Jurkat, Clone E6-1 (cell line): ENCODE results near the gene CDC25A. TPM values are rescaled to one million over a fixed set of nuclear protein-coding genes. Genes with fewer than 3 reads are reported as not detected.
"Not testable (repeated sequence)": the region's sequence is repeated elsewhere in the genome, so short reads cannot be mapped to it uniquely, and the experiment has no call there.

Experiments
- DNase-seq: peaks from one replicate; pipeline ENCODE4 v3.0.0-alpha.2; 2011; ENCODE audit warnings: low read depth, low spot score
- H3K4me3 ChIP-seq: 2 replicates; pipeline ENCODE4 v1.5.1; 2011; ENCODE audit warnings: mild to moderate bottlenecking, low read length, control low read depth, moderate library complexity
- polyA plus RNA-seq: library from polyadenylated mRNA; unstranded; fragments of >200 nt; gene quantifications from one replicate; pipeline ENCODE4 v1.2.1, GENCODE V29; 2012; ENCODE audit warnings: missing spikeins; ENCODE audit not compliant: insufficient read length, insufficient read depth

Gene CDC25A
- polyA plus RNA-seq, result 25.8 TPM

DNA sequence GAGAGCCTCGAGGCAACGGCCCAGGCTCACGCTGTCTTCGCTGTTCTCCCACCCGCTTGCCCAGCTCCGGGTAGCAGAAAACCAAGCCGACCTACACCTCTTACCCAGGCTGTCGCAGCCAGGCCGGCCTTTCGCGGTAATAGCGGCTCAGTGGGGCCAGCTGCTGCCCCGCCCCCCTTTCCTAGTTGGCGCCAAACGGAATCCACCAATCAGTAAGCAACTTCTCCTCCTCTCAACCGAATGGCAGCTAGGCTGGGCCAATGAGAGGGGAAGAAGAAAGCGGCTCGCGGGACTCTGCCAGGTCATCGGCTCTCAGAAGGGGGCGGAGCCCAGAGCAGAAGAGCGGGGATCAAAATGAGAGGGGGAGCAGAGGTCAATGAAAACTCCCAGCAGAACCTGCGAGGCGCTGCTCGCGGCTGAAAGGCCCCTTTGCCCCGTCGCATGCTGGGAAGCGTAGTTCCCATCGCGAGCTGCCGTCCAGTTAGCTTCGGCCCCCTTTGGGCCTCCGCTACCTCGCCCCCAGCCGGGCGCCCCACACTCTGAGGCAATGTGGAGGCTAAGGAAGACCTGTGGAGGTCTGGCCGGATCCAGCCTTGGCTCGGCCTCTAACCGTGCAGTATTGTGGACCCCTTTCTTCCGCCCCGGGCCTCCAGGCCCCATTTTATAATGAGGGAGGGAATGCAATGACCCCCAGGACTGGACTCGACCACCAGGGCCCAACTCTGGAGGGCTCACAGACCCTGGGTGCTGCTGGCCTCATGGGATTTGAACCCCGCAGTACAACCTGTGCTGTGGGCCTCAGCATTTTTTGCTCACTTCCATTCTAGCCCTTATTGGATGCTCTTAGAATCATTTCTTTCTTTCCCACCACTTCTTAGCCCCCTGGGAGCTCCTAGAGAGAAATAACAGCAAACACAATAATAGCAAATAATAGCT is at the start of gene CDC25A:
Gene CDC25A (minus strand): TSS at position 152 of the 936 bp plus-strand sequence. CDS start 470 bp downstream, outside the sequence.
- H3K4me3 ChIP-seq, result peak within 1 kb of the TSS; percentile 90
- peak; percentile 98 for DNase-seq

DNA sequence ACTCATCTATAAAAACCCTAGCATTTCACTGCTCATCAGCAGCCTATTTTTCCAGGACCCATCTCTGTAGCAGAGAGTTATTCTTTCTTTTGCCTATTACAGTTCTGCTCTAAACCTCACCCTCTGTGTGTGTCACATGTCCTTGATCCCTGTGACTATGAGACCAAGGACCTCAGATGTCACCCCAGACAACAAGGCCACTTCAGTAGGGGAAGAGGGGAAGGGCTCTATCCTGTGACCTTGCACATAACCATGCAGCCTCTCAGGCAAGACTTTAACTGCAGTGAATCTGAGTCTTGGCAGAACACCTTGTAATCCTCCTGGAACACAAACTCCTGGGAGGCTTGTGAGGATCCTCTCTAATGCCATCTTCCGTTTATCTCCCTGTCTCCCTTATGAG is 48.3 kb upstream of the CDC25A start:
- no peak overlapping the region for H3K4me3 ChIP-seq
- no peak for DNase-seq

DNA sequence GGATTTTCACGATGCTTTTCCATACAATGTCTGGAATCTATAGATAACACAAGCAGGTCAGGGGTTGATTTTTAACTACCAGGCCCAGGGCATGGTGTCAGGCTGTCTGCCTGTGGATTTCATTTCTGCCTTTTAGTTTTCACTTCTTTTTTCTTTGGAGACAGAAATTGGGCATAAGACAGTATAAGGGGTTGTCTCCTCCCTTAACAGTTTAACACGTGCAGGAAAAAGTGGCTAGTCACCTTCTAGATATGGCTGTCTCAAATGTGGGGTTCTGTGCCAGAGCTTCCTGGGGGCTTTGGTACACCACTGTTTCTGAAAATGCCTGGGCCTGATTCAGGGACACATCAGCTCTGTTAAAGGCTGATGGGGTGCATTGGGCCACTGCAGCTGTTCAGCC is 45.3 kb upstream of the CDC25A start:
- DNase-seq, result no peak
- H3K4me3 ChIP-seq, result no peak overlapping the region

DNA sequence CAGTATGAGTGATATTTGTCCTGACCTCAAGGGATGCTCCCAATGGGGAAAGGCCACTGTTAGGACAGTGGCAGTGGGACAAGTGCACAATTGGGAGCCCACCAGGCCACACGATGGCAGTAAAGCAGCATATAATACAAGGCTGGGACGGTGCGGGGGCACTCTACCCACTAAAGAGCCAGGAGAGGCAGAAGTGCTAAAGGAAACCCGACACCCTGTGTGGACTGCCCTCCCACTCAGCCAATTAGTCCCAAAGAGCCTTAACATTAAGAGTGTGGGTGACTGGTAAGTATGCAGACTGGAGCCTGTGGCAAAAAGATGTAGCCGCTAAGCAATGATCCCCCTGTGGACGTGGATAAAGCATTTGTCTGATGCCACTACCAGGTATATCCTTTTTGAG is 44.5 kb upstream of the CDC25A start:
- peak; percentile 51 for DNase-seq
- H3K4me3 ChIP-seq, result peak overlapping the region; percentile 30

DNA sequence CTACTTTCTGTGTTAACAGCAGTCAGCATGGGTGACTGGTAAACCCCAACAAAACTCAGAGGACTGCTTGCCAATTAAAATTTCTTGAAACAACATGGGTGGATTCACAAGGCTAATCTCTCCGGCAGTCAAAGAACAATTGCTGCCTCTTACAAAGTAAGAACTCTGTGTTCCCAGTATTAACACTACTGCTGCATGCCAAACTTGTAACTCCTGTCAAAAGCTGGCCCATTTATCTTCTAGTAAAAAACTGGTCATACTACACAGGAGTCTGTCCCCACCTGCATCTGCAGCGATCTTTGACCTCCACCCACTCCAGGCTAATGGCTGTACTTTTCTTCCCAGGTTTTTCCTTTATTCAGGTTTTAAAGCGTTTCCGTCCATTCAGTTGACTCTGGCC is 44.0 kb upstream of the CDC25A start:
- DNase-seq, result no peak
- H3K4me3 ChIP-seq, result no peak overlapping the region

DNA sequence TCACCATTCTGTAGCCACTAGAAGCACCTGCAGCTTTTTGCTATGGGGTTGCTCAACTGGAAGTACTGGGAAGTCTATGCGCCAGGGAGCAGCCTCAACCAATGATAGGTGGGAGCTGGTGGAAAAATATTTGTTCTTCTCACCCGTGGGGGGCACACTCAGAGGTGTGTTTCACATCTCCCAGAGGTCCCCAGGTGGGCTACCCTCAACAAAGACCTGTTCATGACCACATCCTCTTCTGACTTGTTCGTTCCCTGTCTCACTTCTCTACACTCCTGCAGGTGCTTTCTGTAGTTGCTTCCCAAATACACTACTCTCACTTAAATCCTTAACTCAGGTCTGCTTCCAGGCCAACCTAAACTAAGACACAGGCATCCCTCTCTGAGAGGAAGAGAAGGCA is 38.7 kb upstream of the CDC25A start:
- no peak overlapping the region for H3K4me3 ChIP-seq
- peak; percentile 49 for DNase-seq

DNA sequence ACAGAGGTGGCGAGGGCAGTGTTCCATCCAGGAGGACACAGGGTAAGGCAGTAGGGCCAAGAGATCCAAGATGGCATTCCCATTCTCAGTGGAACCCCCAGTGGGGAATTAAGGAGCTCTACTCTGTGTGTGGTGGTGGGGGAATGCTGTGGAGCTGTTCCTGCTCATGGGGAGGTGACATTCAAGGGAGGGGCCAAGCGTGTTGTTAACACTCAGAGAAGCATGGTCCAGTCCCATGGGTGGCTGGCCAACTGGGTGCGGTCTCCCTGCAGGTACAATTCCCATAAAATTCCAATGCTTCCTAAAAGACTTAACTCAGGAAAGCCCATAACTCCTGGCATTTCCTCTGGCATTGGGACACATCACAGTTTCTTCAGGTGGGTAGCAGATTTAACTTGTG is 37.4 kb upstream of the CDC25A start:
- DNase-seq, result no peak
- H3K4me3 ChIP-seq, result no peak overlapping the region

DNA sequence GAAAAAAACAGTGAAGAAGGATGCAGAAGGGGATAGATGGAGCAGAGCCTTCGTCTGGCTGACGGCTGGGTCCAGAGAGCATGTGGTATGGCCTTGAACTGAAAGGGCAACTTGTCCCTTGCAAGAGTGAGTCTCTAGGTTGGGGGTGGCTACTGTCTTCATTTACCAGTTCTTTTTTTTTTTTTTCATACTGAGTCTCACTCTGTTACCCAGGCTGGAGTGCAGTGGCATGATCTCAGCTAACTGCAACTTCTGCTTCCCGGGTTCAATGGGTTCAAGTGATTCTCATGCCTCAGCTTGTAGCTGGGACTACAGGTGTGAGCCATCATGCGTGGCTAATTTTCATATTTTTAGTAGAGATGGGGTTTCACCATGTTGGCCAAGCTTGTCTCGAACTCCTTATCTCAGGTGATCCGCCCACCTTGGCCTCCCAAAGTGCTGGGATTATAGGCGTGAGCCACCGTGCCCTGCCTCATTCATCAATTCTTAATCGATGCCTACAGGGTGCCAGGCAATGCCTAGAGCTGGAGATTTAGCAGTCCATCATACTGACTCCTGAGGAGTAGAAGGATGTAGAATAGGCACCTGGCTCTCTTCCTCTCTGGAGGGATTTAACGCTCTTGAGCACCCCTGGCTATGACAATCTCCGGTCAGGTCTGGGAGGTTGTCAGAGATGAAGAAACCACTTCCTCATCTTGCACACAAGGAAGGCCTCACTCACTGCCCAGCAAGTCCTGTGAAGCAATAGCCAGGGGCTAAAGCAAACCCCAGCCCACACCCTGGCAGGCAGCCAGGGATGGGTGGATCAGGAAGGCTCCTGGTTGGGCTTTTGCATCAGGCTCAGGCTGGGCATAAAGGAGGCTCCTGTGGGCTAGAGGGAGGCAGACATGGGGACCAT is 34.6 kb upstream of the CDC25A start, which contains the start of gene CAMP:
Gene CAMP (plus strand): TSS at position 880 of the 898 bp plus-strand sequence. CDS start 17 bp downstream, at position 897.
- no peak for DNase-seq
- no peak within 1 kb of the TSS for H3K4me3 ChIP-seq

DNA sequence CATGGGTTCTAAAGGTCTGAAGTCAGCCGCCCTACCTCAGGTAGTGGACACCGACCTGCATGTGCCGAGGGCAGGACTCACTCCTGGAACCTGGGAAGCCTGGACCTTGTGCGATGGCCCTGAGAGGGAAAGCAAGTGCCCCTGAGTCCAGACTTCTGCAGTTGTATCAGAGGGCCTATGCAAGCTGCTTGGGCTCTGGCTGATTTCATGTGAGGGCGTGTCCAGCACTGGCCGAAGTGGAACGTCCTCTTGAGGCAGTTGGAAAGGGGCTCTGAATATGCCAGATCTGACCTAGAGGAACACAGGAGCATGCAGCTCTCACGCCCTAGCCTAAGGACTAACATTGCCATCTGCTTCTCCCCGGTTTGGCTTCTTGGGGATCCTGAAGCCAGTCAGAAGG is 32.5 kb upstream of the CDC25A start:
- H3K4me3 ChIP-seq, result no peak overlapping the region
- DNase-seq, result no peak

DNA sequence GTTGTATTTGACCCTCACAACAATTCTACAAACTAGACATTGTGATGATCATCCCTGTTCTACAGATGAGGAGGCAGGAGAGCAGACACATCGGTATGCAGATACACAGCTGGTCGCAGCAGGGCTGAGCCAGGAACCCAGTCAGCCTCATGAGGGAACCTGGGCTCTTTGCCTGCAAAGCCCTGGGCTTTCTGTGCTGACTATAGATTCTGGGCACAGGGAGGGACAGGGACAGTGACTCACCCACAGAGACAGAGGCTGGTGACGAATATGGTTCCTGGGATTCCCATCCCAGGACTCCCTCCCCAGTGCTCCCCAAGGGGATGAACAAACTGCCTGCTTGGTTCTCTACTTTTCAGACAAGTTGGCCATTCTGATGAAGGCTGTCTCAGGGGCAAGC is 31.3 kb upstream of the CDC25A start:
- DNase-seq, result no peak

DNA sequence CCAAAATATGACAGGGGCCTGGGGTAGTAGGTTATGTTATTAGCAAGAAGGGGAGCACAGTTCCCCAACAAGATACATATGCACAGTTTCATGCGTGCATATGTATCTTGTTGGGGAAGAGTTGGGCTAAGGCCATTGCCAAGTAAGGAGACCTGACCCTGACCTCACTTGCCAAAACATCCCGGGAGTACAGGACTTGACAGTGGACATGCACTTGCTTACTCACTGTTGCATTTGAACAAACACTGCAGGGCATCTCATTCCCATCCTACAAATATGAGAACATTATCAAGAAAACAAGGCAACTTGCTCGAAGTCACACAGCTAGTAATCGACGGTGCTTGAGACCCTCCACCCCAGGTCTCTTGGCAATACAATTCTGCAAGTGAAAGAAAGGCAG is 30.3 kb upstream of the CDC25A start:
- DNase-seq, result no peak
- H3K4me3 ChIP-seq, result no peak overlapping the region

More for the DNA sequence above, 31.3 kb upstream of the CDC25A start:
- H3K4me3 ChIP-seq, result no peak overlapping the region

DNA sequence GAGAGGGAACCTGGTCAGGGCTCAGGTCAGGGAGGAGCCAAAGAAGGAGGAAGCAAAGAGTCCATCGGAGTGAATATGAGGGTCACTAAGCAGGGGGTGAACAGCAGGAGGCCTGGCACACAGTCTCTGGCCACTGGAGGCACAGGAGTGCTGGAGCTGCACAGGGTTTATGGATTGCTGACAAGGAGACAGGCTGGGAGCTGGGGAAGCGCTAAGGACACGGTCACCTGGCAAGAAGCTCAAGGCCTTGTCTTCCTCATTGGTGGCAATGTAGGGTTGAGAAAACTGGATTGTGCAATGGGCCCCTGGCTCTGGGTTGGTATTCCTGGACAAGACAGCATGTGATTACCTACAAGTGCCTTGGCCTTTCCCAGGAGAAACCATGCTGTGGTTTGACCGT is 29.2 kb upstream of the CDC25A start:
- no peak overlapping the region for H3K4me3 ChIP-seq
- DNase-seq, result no peak

DNA sequence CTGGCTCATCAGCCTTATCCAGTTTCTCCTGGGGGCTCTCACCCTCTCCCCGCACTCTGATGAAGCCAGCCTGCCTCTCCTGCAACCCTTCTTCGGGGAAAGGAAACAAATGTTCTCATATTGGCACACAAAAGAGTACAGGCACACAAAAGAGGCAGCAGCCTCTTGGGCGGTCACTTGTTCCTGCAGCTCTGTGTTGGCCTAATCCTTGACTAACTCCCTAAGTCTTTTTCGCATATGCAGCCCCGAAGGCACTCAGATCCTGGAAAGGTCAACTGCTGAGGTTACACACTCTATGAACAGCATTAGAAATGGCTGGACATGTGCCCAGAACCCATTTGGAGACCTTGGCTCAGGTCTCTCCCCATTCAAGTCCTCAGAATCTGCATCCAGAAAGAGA is 27.7 kb upstream of the CDC25A start:
- no peak for DNase-seq
- no peak overlapping the region for H3K4me3 ChIP-seq

DNA sequence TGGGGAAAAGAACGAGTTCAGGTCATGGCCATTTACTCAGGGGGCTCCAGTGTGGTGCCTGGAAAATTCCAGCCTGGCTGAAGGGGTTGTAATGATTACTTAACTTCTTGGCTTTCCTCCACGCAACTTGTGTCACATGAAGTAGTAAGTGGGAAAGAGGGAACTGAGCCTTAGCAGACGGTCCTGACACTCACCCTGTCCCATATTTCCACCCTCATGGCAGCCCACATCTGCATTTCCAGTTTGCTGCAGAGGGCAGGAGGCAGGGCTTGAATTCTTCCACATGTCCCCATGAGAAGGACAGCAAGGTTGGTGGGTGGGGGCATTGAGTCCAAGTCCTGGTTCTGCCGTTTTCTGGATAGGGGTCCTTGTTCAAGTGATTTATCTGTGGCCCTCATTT is 27.2 kb upstream of the CDC25A start:
- no peak for DNase-seq
- H3K4me3 ChIP-seq, result no peak overlapping the region

DNA sequence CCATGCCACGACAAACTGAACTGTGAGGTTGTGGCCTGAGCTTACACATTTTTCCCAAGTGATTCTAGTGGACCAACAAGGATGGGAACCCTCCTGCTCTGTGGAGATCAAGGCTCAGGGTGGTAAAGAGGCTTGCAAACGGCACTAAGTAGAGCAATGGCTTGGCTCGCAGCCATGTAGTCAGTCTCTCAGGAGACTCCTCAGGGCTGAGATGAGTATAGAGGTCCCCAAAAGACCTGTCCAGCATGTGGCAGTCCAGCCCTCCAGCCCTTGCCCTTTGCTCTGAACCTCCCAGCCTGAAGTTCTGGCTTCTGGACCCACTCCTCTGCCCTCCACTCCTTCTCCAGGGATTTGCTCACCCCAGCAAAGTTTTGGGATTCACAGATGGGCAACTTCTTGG is 26.8 kb upstream of the CDC25A start:
- DNase-seq, result no peak
- no peak overlapping the region for H3K4me3 ChIP-seq

DNA sequence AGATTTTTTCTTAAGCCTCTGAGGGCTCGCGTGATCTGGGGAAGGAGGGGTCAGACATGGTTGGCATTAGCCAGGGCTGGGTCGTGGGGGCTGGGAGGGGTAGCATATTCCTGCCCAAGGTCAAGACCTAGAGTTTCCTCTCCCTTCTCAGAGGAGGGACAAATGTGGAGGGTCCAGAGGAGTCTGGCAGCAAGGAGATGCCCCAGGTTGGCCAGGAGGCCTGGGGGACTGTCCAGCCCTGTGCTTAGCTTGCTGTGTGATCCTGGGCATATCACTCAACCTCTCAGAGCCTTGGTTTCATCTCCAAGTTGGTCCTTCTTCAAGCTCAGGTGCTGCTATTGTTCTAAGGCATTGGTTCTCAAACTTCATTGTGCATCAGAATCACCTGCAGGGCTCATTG is 26.0 kb upstream of the CDC25A start:
- DNase-seq, result no peak
- no peak overlapping the region for H3K4me3 ChIP-seq

DNA sequence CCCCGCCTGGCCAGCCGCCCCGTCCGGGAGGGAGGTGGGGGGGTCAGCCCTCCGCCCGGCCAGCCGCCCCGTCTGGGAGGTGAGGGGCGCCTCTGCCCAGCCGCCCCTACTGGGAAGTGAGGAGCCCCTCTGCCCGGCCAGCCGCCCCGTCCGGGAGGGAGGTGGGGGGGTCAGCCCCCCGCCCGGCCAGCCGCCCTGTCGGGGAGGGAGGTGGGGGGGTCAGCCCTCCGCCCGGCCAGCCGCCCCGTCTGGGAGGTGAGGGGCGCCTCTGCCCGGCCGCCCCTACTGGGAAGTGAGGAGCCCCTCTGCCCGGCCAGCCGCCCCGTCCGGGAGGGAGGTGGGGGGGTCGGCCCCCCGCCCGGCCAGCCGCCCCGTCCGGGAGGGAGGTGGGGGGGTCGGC is 23.6 kb upstream of the CDC25A start:
- not testable (repeated sequence) for DNase-seq, H3K4me3 ChIP-seq

DNA sequence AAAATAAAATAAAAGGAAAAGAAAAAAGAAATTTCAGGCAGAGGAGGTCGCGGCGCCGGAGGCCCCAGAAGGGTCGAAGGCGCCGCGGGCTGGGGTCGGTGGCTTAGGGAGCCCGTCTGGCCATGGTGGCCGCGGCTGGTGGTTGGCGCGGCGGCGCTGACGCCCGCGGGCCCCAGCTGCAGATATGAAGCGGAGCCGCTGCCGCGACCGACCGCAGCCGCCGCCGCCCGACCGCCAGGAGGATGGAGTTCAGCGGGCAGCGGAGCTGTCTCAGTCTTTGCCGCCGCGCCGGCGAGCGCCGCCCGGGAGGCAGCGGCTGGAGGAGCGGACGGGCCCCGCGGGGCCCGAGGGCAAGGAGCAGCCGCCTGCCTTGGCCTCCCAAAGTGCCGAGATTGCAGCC is 22.3 kb upstream of the CDC25A start:
- DNase-seq, H3K4me3 ChIP-seq: not testable (repeated sequence)

DNA sequence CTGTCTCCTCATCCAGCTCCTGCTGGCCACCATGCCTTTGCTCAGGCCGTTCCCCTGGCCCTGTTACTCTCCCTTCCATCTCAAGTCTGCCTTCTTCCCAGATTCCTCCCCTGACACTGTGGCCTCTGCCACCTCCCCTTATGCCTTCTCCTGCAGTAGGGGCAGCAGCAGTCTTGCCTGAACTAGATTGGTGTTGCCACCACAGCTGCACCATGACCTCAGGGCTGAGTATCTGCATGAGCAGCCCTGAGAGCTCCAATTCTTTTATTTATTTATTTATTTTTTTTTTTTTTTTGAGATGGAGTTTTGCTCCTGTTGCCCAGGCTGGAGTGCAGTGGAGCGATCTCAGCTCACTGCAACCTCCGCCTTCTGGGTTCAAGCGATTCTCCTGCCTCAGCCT is 21.2 kb upstream of the CDC25A start:
- no peak overlapping the region for H3K4me3 ChIP-seq
- DNase-seq, result no peak

DNA sequence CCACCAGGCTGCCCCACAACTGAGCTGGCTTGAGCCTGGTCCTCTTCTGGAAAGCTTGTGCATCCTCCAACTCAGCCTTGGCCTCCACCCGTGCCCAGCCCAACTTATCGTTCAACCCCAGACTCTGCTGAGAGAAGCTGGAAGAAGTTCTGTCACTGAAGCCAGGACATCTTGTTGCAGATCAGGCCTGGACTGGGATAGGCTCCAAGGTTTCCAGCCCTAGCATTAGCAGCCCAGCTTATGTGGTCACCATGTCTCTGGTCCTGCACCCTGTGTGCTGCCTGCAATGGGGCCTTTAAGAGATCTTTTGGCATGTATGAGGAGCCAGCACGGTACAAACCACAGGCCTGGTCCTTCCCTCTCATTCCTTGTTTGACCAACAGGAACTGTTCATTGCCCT is 19.9 kb upstream of the CDC25A start:
- H3K4me3 ChIP-seq, result no peak overlapping the region
- no peak for DNase-seq
